Retinal pigment epithelial cell (primary cell): ENCODE results near the gene LUZP1.

Experiments
- DNase-seq: peaks from one replicate; pipeline ENCODE4 v3.0.0-alpha.2; 2010; ENCODE audit warnings: low read depth
- H3K4me3 ChIP-seq: 2 replicates; pipeline ENCODE4 v1.5.1; 2011; ENCODE audit warnings: mild to moderate bottlenecking, low read length, control low read depth, moderate library complexity
- TF ChIP-seq, protein P1 (sequence below): conservative IDR thresholded peaks from 2 replicates; pipeline ENCODE4 v1.5.1; 2011; ENCODE audit warnings: low read depth, low read length, control low read depth, inconsistent platforms

The LUZP1 gene

DNA sequence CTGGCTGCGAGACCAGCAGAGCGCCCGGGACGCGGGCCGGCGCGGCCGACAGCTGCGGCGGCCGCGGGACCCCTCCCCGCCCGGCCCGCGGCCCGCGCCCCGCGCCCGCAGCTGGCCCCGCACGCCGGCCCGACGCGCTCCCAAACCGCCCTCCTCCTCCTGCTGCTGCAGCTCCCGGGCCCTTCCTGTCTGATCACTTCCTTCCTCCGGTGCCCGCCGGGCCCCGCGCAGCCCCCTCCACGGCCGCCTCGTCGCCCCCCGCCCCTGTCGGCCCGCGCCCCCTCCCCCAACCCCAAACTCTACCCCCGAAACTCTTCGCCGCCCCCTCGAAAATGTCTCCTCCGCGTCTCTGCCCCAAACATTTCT is 594 bp downstream of the LUZP1 start:
- DNase-seq: no peak
- peak overlapping the region; percentile 94 for H3K4me3 ChIP-seq
- TF ChIP-seq, protein P1, sequence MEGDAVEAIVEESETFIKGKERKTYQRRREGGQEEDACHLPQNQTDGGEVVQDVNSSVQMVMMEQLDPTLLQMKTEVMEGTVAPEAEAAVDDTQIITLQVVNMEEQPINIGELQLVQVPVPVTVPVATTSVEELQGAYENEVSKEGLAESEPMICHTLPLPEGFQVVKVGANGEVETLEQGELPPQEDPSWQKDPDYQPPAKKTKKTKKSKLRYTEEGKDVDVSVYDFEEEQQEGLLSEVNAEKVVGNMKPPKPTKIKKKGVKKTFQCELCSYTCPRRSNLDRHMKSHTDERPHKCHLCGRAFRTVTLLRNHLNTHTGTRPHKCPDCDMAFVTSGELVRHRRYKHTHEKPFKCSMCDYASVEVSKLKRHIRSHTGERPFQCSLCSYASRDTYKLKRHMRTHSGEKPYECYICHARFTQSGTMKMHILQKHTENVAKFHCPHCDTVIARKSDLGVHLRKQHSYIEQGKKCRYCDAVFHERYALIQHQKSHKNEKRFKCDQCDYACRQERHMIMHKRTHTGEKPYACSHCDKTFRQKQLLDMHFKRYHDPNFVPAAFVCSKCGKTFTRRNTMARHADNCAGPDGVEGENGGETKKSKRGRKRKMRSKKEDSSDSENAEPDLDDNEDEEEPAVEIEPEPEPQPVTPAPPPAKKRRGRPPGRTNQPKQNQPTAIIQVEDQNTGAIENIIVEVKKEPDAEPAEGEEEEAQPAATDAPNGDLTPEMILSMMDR: no peak

DNA sequence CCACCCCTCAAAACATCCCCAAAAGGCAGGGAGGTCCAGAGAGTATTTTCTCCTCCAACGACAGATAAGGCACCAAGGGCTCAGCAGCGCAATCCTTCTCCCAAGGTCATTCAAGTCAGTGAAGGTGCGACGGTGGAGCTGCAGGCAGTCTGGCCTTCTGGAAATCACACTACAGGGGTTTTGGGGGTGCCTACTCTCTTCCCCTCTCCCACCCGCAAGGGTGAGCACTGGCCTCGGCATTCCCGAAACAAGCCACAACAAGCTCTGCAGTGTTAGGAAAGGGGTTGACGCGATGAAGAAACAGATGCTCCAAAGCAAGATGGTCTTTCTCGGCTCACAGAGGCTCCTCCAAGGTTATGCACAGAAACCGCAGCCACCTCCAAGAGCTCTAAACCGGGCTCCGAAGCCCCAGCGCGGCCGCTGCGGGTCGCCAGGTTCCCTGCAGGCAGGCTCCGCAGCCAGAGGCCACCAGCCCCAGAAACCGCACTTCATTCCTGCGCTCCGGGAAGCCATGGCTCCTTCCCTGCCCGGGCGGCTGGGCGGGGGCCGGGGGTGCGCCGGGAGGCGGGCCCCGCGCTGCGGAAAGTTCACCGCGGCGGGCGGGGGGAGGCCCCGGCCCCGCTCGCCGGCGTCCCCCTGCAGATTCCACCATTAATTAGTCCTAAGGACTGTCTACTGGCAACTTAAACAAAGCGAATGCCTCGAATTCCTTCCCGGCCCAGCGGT is 1.1 kb downstream of the LUZP1 start:
- peak overlapping the region; percentile 94 for H3K4me3 ChIP-seq
- DNase-seq: peak; percentile 31
- TF ChIP-seq, protein P1: no peak

DNA sequence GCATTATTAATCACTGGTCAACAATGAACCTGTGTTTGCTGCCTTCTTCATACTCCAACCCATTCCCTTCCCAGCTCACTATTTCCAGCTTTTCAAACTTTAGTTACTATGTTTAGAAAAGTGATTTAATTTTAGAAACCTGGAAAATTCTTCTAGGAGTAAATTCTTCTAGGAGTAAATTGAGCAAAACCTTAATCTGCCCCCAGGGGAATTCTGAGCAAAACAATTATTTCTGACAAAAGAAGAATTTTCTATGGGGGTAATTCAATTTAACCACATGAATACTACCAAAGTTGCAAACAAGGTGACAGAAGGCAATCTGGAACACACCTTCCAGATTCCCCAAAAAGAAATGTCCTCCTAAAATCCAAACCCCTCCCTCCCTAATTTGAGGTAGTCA is 1.8 kb downstream of the LUZP1 start:
- DNase-seq: no peak
- H3K4me3 ChIP-seq: peak overlapping the region; percentile 94
- TF ChIP-seq, protein P1: no peak

DNA sequence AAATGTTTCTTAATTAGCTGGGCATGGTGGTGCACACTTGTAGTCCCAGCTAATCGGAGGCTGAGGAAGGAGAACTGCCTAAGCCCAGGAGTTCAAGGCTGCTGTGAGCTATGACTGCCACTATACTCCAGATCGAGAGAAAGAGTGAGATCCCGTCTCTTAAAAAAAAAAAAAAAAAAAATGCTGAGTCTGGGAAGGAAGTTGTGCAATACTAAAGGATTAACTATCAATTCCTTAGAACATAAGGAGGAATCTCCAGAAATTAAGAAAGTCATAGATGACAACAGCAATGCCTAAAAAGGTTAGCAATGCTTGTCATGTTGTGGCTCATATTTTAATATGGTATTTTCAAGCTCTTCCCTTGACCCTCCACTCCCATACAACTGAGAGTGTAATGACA is 5.3 kb downstream of the LUZP1 start:
- no peak for DNase-seq
- H3K4me3 ChIP-seq: no peak overlapping the region
- TF ChIP-seq, protein P1: no peak

DNA sequence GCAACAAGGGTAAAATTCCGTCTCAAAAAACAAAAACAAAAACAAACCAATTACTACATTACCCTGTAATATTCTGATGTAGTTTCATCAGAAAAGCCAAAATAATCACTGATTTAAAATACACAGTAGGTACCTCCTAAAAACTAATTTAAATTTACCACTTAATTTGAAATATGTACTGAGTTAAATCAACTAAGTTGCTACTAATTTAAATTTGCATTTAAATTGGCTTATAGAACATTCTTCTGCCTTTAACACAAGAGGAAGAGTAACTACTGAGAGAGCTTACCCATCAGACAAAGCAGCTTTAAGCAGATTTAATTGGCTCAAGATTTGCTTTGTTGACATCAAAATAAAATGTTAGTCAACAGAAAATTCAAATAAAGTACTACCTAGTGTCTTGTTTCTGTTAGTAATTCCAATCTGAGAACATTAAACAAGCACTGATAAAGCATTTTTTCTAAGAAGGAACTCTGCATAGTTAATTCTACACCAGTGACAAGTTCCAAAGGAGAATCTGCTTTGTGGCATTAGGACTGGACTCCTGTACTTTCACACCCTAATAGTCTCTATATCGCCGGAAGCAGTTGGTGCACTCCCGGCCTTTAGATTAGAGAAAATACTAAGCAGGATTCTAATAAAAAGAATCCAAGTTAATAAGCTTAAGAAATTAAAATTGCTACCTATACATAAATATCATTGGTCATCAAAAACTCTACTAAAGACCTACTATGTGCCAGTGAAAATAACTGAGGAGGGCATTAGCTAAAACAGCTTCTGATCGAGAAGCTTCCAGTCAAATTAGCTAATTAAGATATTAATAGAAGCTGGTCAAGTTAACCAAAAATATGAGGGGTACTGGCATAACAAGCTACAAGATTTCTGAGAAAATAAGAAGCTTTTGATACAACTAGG is 8.4 kb downstream of the LUZP1 start:
- no peak overlapping the region for H3K4me3 ChIP-seq
- no peak for DNase-seq
- TF ChIP-seq, protein P1: no peak

DNA sequence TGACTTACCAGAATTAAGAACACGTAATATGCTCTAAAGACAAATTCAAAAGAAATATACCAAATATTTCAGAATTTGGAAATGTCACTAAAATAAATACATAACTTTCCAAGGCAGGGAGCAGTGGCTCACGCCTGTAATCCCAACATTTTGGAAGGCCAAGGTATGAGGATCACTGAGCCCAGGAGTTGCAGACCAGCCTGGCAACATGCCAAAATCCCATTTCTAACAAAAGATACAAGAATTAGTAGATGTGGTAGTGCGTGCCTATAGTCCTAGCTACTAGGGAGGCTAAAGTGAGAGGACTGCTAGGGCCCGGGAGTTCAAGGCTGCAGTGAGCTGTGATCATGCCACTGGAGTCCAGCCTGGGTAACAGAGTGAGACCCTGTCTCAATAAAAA is 11.7 kb downstream of the LUZP1 start:
- TF ChIP-seq, protein P1: no peak
- DNase-seq: no peak
- H3K4me3 ChIP-seq: no peak overlapping the region
